Thyroid gland (tissue), 4 donors: ENCODE measurements around the gene MUTYH.

ENCODE experiments used
- CTCF ChIP-seq, 6 experiments: fragments of 200-600 bp in 3 of 6; fragments of 450-650 bp in 3 of 6; sonication (generic) in 3 of 6; IDR thresholded peaks; one replicate each; pipeline ENCODE4 v1.5.1; 2016 to 2019; ENCODE audit warnings: antibody characterized with exemption in 6 of 6, mild to moderate bottlenecking in 2 of 6, inconsistent platforms in 1 of 6, moderate library complexity in 1 of 6
- POLR2A ChIP-seq, 2 donors: fragments of 450-650 bp; IDR thresholded peaks; one replicate each; pipeline ENCODE4 v1.6.1; 2017; ENCODE audit warnings: antibody characterized with exemption in 2 of 2, mild to moderate bottlenecking in 2 of 2, moderate library complexity in 1 of 2

- TF ChIP-seq CTCF (IDR thresholded peaks at IDR 0.05) (no peak), POLR2A (IDR thresholded peaks at IDR 0.05) (no peak)
These were observed 14.3 kb downstream of the MUTYH start for GRCh38 chr1:45325851-45326506.
